HG03025 (cell line): Measurements from ENCODE around the gene GFRAL.
"Not testable (repeated sequence)": the region's sequence is repeated elsewhere in the genome, so short reads cannot be mapped to it uniquely, and the experiment has no call there.

Source experiments
- ATAC-seq: cut with Tn5 transposase; IDR thresholded peaks from one replicate; pipeline ENCODE4 v1.9.1; 2021; ENCODE audit warnings: mild to moderate bottlenecking, moderate library complexity; ENCODE audit not compliant: unreplicated experiment, low FRiP score

GFRAL gene

DNA sequence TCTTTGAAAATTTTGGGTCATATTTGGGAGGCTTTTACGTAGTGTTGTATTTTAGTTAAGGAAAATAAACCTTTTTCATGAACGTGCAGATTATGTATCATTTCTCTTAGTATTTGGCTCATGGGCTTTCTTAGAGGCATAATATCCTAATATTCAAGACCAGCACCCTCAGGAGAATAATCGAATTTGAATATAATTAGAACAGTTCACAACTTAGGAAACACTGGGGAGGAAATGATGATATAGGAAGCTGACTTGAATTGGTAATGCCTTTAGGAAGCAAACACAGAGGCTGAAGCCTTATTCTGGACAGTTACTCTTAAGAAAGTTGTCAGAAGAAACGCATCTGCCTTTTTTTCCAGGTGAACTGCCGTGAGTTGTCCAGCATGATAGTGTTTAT lies at the start of gene GFRAL:
GFRAL (plus strand) TSS at position 301 of the 400 bp plus-strand sequence; CDS start at position 387, 86 bp downstream.
- ATAC-seq = no peak

DNA sequence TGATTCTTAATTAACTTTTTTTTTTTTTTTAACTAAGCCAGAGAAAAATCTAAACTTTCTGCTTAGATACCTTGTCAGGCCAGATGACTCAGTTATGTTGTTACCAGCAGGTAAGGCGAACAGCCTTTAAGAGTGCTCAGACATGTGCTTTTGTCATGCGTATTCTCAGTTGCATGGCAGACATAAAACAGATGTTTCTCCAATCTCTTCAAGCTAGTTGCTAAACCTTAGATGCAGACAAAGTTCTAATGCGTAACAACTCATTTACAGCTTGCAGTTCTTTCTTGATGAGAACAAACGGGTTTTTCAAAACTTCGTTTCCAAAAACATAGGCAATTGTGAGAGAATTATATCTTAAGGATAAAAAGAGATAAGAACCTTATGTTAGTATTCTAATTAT lies 49.6 kb upstream of the GFRAL start:
- no peak for ATAC-seq

DNA sequence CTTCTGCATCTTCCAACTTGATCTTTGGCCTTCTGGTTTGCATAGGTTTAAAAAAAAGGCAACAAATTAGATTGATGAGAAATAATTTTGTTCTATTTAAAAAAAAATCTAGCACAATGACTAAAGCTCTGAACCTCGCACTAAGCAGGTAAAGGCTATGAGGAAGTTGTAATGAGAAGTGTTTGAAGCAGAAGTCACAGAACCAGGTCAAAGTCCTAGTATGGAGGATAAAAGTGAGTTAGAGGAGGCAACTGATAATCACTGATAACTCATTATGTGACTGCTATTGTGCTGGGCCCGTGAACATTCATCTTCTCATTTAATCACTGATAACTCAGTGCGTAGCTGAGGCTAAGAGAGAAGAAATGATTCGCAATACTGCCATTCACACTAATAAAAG lies 46.1 kb upstream of the GFRAL start:
- ATAC-seq = no peak

GRCh38 chr6:55282115-55282514 lies 45.2 kb upstream of the GFRAL start:
- no peak for ATAC-seq

DNA sequence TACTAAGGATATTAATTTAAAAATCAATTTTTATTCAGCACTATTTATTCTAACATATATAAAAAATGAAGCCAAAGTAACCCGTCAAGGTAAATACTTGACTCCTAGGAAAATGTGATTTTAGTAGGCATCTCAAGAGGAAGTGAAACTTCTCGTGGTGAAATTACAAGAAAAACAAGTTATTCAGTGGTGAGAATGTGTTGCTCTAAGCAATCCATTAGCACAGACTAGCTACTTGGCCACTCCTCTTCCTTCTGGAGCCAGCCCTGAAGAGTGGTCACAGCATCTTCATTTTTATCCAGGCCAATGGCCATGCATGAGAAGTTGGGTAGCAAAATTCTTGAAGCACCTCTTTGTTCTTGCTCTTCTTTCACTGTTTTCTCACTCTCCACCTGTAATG lies 40.4 kb upstream of the GFRAL start:
- ATAC-seq = no peak

DNA sequence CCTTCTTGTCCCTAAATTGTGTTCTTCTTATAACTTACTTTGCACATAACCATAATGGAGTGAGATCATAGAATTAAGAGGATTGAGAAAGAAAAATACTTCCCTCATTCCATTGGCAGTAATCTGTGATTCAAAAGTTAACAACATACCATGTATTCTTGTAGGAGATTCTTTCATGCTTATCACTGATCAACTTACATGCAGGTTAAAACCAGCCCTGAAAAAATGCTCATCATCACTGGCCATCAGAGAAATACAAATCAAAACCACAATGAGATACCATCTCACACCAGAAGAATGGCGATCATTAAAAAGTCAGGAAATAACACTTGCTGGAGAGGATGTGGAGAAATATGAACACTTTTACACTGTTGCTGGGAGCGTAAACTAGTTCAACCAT lies 36.5 kb upstream of the GFRAL start:
- ATAC-seq = no peak

DNA sequence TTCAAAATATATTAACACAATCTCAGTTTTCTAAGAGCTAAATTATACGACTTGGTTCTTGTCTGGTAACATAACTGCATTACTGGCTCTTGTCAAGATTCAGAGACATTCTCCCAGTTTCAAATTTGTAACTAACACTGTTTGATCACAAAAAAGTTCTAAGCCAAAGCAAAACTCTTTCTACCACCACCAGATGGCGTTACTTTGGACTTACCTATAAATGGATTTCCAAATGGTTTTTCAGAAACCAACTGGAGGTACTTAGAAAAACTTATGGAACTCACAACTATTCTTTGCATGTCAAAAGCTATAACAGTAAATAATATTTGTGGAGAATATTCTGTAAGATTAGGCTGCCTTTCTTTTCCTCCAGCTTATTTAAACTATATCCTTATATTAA lies 34.2 kb upstream of the GFRAL start:
- ATAC-seq = no peak

- not testable (repeated sequence) for ATAC-seq
Observed at GRCh38 chr6:55297214-55297613, 30.1 kb upstream of the GFRAL start.

GRCh38 chr6:55299286-55299985 lies 27.8 kb upstream of the GFRAL start:
- no peak for ATAC-seq

- no peak for ATAC-seq
Observed at GRCh38 chr6:55304747-55305146, 22.5 kb upstream of the GFRAL start.

- no peak for ATAC-seq
Observed at GRCh38 chr6:55319961-55320695, 7.1 kb upstream of the GFRAL start.

GRCh38 chr6:55320696-55321086 lies 6.6 kb upstream of the GFRAL start:
- ATAC-seq = no peak

DNA sequence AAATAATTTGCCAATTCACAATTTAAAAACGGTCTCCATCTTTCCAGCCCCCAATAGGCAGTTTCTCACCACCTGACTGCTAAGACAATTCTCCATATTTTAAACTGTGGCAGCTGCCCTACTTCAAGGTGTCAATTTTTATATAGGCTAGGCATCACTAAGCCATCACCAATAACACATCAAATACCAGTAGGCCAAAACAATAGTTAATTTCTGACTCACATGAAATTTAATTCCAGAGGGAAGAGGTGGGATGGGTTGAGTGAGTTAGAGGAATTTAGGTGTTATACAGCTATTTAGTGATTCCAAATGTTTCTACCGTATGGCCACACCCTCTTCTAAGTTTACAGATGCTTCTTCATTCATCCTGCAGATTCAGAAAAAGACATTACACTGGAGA lies 49.9 kb downstream of the GFRAL start:
- no peak for ATAC-seq

DNA sequence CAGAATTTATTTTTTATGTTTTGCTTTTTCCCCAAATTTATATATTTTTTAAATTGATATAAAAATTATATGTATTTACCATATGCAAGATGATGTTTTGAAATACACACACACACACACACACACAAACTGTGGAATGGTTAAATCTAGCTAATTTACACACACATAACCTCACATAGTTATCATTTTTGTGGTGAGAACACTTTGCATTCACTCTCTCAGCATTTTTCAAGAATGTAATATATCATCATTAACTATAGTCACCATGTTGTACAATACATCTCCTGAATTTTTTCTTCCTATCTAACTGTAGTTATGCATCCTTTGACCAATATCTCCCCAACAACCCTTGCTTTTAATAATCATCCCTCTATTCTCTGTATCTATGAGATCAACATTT lies 52.2 kb downstream of the GFRAL start:
- ATAC-seq = no peak

DNA sequence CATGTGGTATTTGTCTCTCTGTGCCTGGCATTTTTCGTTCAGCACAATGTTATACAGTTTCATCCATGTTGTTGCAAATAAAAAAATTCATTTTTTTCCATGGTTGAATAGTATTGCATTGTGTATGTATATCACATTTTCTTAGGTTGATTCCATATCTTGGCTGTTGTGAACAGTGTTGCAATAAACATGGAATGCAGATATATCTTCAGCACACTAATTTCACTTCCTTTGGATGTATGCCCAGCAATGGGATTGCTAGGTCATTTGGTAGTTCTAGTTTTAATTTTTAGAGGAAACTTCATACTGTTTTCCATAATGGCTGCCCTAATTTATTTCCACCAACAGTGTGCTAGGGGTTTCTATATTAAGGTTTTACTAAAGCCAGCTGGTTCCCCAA lies 52.6 kb downstream of the GFRAL start:
- no peak for ATAC-seq

DNA sequence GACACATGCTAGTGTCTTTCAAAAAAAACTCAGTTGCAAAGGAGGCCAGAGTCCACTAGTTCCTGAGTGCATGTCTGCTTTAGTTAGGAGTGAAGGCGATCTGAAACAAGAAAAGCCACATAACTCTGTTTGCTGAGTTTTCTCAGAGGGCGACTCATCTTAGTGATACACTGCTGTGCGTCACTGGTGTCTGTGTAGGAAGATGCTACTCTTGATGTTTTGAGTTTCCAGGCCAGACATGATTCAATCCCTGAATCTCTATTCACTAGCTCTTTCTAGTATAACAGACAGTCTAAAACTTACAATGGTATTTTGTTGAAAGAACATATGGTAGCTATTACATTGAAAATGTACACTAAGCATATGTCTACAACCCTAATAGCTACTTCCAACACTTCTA lies 60.9 kb downstream of the GFRAL start:
- no peak for ATAC-seq

DNA sequence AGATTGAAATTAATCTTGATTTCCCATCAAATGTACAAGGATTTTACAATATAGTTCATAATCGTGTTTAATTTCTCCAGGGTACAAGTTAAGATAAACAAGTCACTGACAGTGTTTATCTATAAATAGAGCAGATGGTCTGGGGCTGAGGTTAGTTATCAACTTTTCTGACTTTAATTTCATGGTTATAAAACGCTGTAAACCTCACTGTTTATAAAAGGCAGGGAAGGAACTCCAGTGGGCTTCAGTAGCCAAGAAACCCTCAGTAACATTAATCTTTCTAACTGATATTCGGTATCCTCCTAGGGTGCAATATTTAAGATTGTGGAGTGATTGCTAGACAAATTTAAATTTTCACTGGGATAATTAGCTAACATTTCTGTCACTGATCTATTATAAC lies 68.6 kb downstream of the GFRAL start:
- no peak for ATAC-seq

DNA sequence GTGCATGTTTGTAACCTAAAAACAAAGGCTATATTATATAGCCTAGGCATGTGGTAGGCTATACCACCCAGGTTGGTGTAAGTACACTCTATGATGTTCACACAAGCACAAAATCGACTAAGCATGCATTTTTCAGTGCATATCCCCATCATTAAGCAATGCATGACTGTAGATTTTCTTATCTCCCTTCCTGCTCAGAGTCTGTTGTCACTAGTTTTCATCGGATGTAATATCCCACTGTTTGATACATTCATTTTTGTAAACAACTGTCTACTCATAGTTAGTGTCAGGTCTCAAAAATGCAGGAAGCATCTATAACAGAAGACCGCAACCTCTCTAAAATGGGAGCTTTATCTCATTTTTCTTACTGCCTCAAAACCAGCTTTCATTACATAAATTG lies 70.7 kb downstream of the GFRAL start:
- ATAC-seq = no peak

GRCh38 chr6:55399351-55399750 lies 72.1 kb downstream of the GFRAL start:
- no peak for ATAC-seq

DNA sequence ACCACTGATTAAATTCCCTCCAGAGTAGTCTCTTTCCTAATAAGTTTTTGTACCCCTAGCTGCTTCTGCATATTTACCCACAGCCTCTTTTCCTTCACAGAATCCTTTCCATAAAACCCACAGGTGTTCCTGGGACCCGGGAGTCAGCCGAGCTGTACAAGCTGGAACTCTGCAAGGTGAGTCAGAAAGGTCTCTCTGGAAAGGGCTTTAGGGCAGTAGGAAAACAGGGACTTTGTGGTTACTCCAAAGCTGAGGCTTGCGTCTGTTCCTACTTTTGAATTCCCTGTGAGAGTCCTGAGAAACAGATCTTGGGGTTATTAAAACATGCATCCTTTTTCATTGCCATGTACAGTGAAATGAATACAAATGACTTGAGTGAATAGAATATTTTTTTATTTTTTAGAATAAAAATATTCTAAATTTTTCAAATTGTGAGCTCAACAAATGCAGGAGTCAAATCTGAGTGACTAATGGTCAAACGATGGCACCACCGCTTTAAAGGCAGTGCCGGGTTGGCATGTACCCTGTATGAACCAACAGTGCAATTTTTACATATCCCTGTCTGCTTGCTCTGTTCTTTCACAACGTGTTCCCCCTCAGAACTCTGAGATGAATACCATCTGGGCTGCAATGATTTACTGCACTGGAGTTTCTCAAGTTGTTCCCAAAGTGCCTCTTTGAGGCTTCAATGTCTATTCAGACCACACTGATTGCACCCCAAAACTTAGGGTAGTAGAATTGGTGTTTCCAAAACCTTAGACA lies 78.4 kb downstream of the GFRAL start:
- no peak for ATAC-seq

DNA sequence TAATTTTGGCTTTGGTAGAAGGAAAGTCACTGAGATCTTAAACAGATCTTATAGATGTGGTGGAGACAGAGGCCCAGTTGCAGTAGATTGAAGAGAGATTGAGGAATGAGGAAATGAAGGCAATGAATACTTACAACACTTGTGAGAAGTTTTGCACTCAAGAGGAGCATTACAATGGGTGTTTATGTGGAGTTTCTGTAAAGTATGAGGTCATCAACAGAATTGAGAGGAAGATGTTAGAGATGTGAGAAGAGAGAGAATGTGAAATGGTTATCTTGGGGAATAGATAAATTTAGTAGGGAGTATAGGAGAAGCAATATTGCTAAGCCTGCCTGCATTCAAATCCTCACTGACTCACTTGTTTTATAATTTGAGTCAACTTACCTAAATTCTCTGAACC lies 83.4 kb downstream of the GFRAL start:
- no peak for ATAC-seq

- no peak for ATAC-seq
Observed at GRCh38 chr6:55423933-55424332, 96.7 kb downstream of the GFRAL start.
